Stimulated activated CD8-positive, alpha-beta memory T cell treated with anti-CD3 and anti-CD28 coated beads, Interleukin-2, amount 100 ng/mL, for 1 hour (primary cell): ENCODE data around the gene HELZ.
"Not testable (repeated sequence)": the region's sequence is repeated elsewhere in the genome, so short reads cannot be mapped to it uniquely, and the experiment has no call there.

ENCODE experiments used
- DNase-seq, 2 donors: peaks; one replicate each; pipeline ENCODE4 v3.0.0-alpha.2; 2020; ENCODE audit warnings: low read depth in 2 of 2

Gene HELZ

GRCh38 chr17:67050066-67050465 lies 194.9 kb downstream of the HELZ start:
- DNase-seq = no peak

- DNase-seq = no peak
Observed at GRCh38 chr17:67049025-67049739, 195.8 kb downstream of the HELZ start.

GRCh38 chr17:67047382-67047781 lies 197.6 kb downstream of the HELZ start:
- DNase-seq = no peak

GRCh38 chr17:67046398-67046797 lies 198.6 kb downstream of the HELZ start:
- no peak for DNase-seq

DNA sequence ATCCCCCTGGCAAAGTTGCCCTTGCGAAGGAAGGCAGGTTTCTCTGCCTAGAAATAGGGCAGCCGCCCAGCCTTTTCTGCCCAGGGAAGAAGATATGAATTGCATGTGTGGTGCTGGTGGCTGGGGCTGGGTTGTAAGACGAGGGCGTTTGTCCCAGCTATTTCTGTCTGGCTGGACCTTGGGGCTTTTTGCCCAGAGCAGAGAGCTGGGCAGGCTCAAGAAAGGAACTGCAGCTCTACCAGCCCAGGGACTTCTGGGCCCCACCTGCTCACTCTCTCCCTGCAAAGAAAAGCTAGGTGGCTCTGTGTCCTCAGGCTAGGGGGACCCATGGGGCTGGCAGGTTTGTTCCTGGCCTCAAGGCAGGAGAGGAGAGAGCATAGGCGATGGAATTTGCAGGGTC lies 200.1 kb downstream of the HELZ start:
- no peak for DNase-seq

DNA sequence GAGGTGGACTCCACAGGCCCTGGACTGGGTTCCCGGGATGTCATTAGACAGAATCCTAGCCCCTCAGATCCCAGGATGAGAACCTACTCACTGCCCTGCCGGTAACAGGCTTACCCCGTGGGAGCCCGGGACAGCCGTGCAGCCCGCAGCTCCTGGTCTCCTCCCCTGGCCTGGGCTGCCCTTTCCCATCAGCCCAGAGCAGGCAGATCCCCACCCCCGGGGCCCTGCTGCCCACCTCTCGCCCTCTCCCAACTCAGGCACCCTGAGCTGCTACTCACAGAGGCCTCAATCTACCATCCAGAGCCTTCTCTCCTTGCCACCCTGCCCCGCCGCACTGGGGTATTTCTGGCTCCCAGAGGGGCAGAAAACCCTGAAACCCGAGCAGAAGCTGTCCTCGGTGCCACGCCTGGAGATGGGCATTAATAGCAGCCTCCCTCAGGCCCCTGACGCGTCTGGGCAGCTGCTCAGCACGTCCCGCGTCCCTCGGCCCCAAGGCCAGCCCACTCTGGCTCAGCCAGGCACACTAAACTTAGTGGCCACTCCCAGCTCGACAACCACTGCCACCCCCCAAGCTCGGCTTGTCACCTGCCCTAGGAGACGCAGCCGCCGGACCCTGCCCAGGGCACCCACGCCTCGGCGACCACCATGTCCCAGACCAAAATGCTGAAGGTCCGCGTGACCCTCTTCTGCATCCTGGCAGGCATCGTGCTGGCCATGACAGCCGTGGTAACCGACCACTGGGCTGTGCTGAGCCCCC lies 200.8 kb downstream of the HELZ start, which contains the start of gene CACNG1:
Gene CACNG1, plus strand, starts transcription at position 539 of the 757 bp plus-strand sequence. Its CDS starts 107 bp downstream, at position 646.
- DNase-seq = no peak

DNA sequence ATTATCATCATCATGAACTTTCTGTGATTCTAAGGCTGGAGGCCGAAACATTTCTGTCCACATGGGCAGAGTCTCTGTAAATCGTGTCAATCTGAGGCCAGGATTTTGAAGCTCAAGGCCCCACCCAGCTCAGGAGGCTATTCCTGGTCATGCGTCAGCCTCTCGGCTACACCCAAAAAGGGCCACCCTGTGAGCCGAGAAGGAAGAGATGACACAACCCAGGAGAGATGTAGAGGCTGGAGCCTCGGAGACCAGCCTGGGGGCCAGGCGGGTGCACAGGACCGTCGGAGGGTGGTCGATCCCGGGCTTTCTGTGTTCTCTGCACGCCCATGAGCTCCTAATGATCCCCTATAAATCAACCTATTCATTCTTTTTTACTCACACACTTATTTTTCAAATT lies 201.7 kb downstream of the HELZ start:
- DNase-seq = no peak

DNA sequence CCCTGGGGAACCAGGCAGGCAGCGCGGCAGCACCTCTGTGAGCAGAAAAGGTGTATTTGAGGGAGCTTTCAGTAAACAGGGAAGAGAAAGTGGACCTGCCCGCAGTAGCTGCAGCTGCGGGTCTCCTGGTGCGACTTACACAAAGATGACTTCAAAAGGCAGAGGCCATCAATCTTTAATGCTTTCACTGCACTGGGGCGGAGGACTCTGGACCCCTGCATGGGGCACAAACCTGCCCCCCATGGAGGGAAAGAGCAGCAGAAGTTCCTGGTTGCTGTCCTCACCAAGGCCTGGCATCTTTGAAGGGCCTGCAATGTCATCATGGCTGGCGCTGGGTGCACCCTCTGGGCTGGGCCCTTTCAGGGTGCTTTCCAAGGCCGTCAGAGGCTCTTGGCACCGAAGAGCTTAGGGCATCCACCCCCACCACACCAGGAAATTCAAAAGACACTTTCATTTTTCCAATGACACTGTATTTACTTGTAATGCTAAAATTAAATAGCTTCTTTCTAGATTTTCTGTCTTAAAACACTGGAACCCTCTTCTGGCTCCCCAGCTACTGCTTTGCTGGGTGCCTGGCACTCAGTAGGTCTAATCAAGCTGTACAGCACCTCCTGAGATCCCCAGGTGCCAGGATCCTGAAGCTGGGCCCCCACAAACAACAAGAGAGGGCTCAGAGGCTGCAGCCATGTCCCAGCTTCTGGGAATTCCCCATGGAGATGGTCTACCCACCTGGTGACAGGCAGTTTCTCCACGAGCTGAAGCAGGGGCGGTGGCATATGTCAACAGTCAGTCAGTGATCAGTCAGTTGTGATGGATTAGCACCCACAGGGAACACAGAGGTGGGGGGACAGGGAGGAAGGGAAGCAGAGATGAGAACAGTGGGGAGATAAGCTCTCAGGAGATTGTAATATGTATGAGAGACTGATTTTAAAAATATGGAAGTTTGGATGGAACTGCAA lies 202.8 kb downstream of the HELZ start:
- DNase-seq = no peak

DNA sequence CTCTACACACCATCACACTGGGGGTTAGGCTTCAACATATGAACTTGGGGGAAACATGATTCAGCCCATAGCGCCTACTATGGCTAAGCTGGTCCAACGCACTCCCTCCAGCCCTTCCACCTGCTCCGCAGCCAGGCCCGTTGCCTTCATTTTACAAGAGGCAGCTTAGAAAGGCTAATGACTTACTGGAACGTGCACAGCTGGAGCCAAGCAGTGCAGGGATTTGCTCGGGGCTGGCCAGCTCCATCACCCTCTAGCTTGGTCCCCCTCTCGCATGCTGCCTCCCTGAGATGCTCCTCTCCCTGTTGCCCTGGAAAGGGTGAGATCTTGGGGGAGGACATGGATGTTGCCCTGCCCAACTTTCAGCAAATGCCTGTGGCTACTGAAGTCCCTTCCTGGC lies 203.5 kb downstream of the HELZ start:
- DNase-seq = no peak

DNA sequence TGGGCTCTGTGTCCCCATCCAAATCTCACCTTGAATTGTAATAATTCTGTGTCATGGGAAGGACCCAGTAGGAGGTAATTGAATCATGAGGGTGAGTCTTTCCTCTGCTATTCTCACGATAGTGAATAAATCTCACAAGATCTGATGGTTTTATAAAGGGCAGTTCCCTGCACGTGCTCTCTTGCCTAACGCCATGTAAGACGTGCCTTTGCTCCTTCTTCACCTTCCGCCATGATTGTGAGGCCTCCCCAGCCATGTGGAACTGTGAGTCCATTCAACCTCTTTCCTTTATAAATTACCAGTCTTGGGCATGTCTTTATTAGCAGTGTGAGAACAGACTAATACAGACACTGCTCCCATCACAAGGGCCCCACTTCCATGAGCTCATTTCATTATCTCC lies 203.9 kb downstream of the HELZ start:
- not testable (repeated sequence) for DNase-seq

GRCh38 chr17:67040652-67041051 lies 204.3 kb downstream of the HELZ start:
- DNase-seq = no peak

DNA sequence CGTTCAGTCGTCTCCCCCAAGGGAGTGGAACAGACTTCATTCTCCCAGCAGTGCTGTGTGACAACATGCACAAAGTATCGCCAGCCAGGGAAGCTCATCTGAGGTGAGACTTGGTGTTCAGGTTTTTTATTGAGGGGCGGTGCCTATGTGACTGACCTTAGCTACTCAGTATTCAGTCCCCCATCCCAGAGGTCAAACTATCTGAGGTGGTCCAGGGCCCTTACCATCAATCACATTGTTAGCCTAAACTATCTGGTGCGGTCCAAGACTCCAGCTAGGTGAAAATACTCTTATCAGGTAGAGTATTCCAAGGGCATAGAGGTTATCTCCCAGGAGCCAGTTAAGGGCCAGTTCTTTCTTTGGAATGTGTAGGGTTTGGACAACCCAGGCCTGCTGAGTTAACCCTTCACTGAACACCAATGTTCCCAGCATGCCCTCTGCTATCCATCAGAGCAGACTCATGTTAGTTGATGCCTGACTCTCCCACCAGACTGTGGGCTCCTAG lies 206.1 kb downstream of the HELZ start:
- DNase-seq = no peak

DNA sequence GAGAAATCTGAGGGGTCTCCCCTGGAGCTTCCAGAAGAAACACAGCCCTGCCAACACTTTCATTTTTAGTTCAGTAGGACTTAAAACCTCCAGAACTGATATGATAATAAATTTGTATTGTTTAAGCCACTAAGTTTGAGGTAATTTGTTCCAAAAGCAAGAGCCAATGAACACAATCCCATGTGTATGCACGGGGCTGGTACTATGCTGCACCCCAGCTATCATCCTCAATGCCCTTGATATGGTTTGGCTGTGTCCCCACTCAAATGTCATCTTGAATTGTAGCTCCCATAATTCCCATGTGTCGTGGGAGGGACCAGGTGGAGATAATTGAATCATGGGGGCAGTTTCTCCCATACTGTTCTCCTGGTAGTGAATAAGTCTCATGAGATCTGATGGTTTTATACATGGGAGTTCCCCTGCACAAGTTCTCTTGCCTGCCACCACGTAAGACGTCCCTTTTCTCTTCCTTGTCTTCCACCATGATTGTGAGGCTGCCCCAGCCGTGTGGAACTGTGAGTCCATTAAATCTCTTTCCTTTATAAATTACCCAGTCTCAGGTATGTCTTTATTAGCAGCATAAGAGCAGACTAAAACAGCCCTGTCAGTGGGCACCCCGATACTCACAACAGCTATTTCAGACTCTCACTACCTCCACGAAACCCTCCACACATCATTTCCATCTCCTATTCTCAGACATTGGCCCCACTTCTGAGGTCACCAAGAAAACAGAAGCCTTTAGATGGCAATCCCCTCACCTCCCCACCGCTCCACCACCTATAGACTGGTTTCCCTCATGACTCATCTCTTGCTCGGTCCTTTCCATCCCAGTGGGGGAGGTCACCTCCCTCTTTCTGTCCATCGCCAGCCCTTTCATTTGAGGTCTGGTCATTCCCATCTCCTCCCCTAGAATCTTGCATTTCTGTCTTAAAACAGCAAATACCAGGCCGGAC lies 209.6 kb downstream of the HELZ start:
- no peak for DNase-seq

DNA sequence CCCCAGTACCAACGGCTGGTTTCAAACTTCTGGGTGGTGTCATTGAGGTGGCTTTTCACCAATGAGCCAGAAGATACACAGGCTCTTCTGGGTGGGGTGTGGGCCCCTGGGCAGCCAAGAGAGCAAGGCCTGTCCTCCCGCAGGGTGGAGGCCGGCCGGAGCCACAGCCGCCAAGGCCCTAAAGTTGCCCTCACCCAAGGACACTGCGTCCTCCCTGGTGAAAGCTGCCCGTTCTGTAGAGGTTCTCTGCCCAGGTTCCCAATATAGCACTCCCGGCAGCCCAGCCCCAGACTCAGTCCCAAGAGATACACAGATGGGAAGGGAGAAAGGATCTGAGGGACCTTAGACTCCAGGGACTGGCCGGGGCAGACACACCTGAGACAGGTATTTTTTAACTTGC lies 211.4 kb downstream of the HELZ start:
- DNase-seq = no peak

DNA sequence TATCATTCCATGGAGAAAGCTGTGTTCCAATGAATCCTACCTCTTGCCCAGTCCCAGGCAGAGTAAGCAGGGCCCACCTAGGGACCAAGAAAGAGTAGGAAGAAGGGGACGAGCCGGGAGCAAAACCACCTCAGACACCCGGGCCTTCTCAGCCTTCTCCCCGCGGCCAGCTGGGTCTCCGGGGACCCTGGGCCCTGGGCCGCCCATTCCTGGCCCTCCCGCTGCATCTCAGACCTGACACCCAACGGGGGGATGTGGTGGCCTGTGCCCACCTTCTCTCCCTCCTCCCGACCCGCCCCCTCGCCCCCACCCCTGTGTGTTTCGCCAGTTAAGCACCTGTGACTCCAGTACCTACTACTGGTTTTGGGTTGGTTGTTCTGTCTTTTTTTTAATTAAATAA lies 212.0 kb downstream of the HELZ start:
- DNase-seq = no peak

- no peak for DNase-seq
Observed at GRCh38 chr17:67032382-67032781, 212.6 kb downstream of the HELZ start.

- no peak for DNase-seq
Observed at GRCh38 chr17:67030641-67031040, 214.4 kb downstream of the HELZ start.

GRCh38 chr17:67027031-67027628 lies 217.9 kb downstream of the HELZ start:
- no peak for DNase-seq

- DNase-seq = no peak
Observed at GRCh38 chr17:67026341-67026740, 218.7 kb downstream of the HELZ start.

- DNase-seq = no peak
Observed at GRCh38 chr17:67025216-67025792, 219.7 kb downstream of the HELZ start.
